Muscle of arm (tissue), 12 donors: ENCODE data around the gene CCDC32. TPM values are rescaled to one million over a fixed set of nuclear protein-coding genes. Genes with fewer than 3 reads are reported as not detected.
A peak's percentile ranks its signal among the peaks of the same experiment; 100 is the strongest.

ENCODE experiments used
- DNase-seq: peaks from one replicate; pipeline ENCODE4 v3.0.0-alpha.2; 2013
- polyA plus RNA-seq, 12 donors: library from polyadenylated mRNA; unstranded; fragments of 120-200 nt; gene quantifications; one replicate each; pipeline ENCODE4 v1.2.1, GENCODE V29; 2013; ENCODE audit not compliant: insufficient read length in 12 of 12

Gene CCDC32
- polyA plus RNA-seq, 12 donors = 15.4 to 23.5 (median 17.9) TPM; not detected in 1

DNA sequence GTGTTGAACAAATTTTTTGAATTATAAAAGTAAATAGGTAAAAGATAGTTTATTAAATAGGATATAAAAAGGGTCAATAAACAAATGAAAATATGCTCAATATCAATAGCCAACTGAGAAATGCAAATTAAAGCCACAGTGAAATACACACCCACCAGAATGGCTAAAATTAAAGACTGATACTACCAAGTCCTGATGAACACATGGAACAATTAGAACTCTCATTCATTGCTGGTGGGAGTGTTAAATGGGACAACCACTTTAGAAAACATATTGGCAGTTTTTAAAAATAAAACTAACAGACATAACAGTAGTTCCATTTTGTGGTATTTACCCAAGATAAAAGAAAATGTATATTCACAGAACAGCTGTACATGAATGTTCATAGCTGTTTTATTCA is 41.2 kb downstream of the CCDC32 start:
- DNase-seq = no peak

DNA sequence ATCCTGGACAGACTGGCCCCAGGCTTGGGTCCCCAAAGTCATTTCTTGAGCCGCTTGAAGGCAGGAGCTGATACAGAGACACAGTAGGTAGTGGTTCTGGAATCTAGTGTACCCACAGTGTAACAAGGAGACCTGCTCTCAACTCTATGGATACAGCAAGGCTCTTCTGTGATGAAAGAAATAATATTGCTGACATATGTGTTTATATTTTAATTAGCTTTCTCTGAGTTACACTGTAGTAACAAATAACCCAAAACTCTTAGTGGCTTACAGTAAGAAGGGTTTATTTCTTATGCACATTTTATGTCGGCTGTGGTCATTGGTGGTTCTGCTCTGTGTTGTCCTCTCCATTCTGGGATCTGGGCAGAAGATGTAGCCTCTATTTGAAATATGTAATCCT is 48.5 kb downstream of the CCDC32 start:
- DNase-seq = no peak

DNA sequence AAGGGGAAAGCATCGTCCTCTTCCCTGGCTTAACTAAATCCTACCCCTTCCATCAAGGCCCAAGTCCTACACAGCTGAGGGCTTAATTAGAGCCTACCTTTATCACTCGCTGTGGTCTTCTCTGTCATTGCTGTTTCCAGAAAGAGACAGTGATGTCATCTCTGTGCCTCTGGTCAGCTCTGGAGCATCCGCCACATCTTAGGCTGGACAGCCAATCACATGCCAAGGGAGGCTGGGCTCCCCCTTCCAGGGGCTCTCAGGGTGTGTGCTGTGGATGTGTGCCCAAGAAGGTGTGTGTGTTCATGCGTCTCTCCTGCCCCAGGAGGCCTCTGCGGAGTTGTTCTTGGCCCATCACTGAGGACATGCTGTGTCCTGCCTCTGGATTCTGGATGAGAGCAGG is 51.2 kb downstream of the CCDC32 start:
- DNase-seq = no peak

DNA sequence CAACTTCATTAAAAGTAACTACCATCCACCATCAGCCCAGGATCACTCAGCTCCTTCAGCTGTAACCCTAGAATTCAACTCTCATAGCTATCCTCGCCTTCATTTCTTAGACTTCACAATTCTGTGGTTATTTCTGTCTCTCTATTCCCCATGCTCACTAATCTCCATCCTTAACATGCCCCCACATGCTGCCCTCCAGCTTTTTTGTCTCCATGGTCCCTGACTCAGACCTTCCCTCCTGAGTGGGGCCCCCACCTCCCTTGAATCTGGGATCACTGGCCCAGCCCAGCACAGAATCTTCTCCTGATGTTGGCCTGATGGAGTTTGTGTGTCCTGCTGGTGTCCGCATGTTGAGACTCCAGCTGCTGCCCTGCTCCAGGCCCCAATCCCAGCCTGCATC is 52.4 kb downstream of the CCDC32 start:
- no peak for DNase-seq

DNA sequence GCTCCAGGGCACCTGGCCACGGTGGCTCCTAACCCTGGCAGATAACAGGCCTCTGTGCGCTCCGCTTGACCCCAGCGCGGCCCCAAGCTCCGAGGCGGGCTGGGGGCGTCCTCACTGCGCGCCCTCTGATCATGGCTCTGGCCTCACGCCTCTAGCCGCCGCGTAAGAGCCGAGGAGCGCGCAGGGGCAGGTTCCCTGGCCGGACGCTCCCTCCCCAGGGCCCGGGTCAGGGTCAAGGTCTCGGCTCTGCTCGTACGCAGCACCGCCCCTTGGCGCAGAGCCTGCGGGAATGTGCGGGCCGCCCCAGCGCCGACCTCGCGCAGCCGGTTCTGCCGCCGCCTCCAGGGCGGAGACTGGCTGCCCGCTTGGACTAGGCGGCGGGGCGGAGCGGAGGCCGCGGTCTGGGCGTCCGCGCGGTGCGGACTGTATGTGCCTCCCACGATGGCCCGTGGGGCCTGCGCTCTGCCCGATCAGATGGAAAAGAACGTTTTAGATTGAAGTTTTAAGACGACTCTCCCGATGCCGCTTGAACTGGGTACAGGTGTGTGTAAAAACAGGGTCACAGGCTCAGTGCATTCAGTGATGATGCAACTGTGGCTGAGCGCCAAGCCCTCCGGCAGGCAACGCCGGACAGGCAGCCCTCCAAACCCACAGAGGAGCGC is 53.2 kb downstream of the CCDC32 start:
- peak; percentile 41 for DNase-seq

DNA sequence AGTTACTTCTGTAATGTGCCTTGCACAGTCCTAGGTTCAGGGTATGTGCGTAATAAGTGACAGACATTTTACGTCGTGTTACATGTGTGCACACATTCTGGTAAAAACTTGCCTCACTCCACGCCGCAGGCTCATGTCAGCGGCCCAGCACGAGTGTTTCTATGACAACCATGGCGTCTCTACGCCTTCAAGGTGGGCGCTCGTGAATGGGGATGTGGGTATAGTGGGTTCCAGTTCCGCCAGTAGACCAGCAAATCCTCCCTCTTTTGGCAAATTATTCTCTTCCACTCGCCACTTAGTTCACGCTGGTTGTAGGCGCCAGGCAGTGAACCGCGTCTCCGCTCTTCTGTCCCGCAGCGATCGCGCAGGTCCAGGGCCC is 53.8 kb downstream of the CCDC32 start:
- peak; percentile 9 for DNase-seq

DNA sequence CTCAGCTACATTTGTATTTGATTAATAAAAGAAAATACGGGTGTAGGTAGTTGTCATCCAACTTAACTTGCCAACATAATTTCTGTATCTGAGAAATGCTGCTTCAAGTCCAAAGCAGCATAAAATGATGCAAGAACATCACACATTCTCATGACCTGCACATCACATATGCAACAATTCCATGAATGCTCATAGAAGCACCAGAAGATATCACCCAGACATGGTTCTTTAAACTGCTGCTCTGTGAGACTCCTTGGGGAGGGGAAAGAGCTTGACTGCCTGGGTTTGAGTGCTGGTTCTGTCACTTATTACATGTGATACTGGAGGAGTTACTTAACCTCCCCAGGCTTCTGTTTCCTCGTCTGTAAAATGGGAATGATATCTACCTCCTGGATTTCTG is 54.6 kb downstream of the CCDC32 start:
- DNase-seq = no peak

DNA sequence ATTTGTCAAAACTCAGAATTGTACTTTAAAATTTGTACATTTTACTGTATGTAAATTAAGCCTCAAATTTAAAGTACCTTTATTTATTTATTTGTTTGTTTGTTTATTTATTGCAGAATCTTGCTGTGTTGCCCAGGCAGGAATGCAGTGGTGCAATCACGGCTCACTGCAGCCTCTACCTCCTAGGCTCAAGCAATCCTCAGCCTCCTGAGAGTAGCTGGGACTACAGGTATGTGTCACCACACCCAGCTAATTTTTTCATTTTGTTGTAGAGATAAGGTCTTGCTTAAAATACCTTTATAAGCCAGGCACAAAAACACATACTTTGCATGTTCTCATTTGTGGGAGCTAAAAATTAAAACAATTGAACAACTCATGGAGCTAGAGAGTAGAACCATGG is 56.6 kb downstream of the CCDC32 start:
- no peak for DNase-seq

DNA sequence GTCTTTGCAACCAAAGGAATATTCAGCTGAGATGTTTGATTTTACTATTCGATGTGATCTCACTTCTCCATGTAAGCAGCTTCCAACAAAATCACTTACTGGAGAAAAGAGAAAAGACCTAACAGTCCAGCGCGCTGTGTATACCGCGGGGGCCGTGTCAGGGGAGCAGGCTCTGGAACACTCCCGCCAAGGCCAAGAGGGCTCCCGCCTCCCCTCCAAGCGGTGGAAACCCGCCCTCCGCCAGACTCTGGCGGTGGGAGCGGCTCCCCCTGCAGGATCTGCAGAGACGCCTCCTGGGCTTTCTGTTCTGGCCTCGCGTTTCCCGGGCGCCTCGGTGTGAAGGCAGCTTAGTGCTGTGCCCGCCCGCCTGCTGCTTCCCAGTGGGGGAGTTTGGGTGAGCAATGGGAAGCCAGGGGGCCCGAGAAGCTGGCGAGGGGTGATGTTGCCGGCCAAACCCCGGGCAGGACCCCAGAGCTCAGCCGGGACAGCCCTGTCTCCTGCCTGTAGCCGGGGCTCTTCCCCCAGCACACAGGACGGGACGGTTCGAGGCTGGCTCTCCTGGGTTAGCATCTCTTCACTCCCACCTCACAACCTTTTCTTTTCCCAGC is 57.8 kb downstream of the CCDC32 start:
- peak; percentile 80 for DNase-seq

Other genes with a start within 250 kb of the CCDC32 start
- 10 to 100 TPM in 10 of 12 donors, 1 to 10 TPM in 1, not detected in 1; 9.2 to 17.8 (median 13.6) TPM for gene INAFM2, start 241.3 kb downstream of the CCDC32 start, polyA plus RNA-seq
- 100 to 1,000 TPM in 1 of 12 donors, 10 to 100 TPM in 10, 1 to 10 TPM in 1; 7.4 to 119 (median 19.4) TPM for gene CCDC9B, start 224.1 kb downstream of the CCDC32 start, polyA plus RNA-seq
- 100 to 1,000 TPM in 1 of 12 donors, under 1 TPM in 1, not detected in 10; 0.66 to 310 TPM for gene PHGR1, start 214.0 kb downstream of the CCDC32 start, polyA plus RNA-seq
- 1 to 10 TPM in 6 of 12 donors, under 1 TPM in 4, not detected in 2; 0.27 to 2.7 (median 1.1) TPM for gene DISP2, start 206.8 kb downstream of the CCDC32 start, polyA plus RNA-seq
- 10 to 100 TPM in 11 of 12 donors, not detected in 1; 14.1 to 25.8 (median 19.8) TPM for gene KNSTRN, start 182.3 kb downstream of the CCDC32 start, polyA plus RNA-seq
- 10 to 100 TPM in 11 of 12 donors, not detected in 1; 43.8 to 68.7 (median 52.2) TPM for gene IVD, start 159.2 kb downstream of the CCDC32 start, polyA plus RNA-seq
- 10 to 100 TPM in 11 of 12 donors, not detected in 1; 14.7 to 30.8 (median 20.5) TPM for gene BAHD1, start 124.1 kb downstream of the CCDC32 start, polyA plus RNA-seq
- gene CHST14, start 94.1 kb downstream of the CCDC32 start, polyA plus RNA-seq = 10 to 100 TPM in 11 of 12 donors, not detected in 1; 29.3 to 44.7 (median 34.1) TPM
- gene RPUSD2, start 4.3 kb upstream of the CCDC32 start, polyA plus RNA-seq = 10 to 100 TPM in 1 of 12 donors, 1 to 10 TPM in 10, not detected in 1; 5.4 to 10.7 (median 7.4) TPM
- 10 to 100 TPM in 9 of 12 donors, 1 to 10 TPM in 2, not detected in 1; 5.9 to 57.9 (median 13.2) TPM for gene KNL1, start 29.2 kb upstream of the CCDC32 start, polyA plus RNA-seq
- gene RAD51, start 130.1 kb upstream of the CCDC32 start, polyA plus RNA-seq = 10 to 100 TPM in 5 of 12 donors, 1 to 10 TPM in 6, not detected in 1; 5.3 to 12.9 (median 9.0) TPM
- gene RMDN3, start 190.2 kb upstream of the CCDC32 start, polyA plus RNA-seq = 10 to 100 TPM in 11 of 12 donors, not detected in 1; 17.9 to 60.1 (median 21.2) TPM
- 1 to 10 TPM in 10 of 12 donors, not detected in 2; 2.2 to 9.3 (median 4.2) TPM for gene GCHFR, start 199.0 kb upstream of the CCDC32 start, polyA plus RNA-seq
- 1 to 10 TPM in 5 of 12 donors, under 1 TPM in 5, not detected in 2; 0.74 to 3.8 (median 1.2) TPM for gene C15orf62, start 204.9 kb upstream of the CCDC32 start, polyA plus RNA-seq
- gene ZFYVE19, start 242.0 kb upstream of the CCDC32 start, polyA plus RNA-seq = 10 to 100 TPM in 11 of 12 donors, not detected in 1; 11.2 to 29.1 (median 17.9) TPM
- 10 to 100 TPM in 11 of 12 donors, not detected in 1; 19.2 to 42.1 (median 23.5) TPM for gene DNAJC17, start 242.4 kb upstream of the CCDC32 start, polyA plus RNA-seq